ENCODE data around the gene RAET1G.
"Not testable (repeated sequence)": the region's sequence is repeated elsewhere in the genome, so short reads cannot be mapped to it uniquely, and the experiment has no call there.

RAET1G gene

GRCh38 chr6:149953390-149953789 lies 30.5 kb upstream of the RAET1G start:
- not testable (repeated sequence) for DNase-seq

- DNase-seq, result no peak
Observed at GRCh38 chr6:149951626-149952025, 28.7 kb upstream of the RAET1G start.

GRCh38 chr6:149951096-149951495 lies 28.2 kb upstream of the RAET1G start:
- no peak for DNase-seq

- no peak for DNase-seq
Observed at GRCh38 chr6:149950423-149950822, 27.5 kb upstream of the RAET1G start.

GRCh38 chr6:149948616-149949015 lies 25.7 kb upstream of the RAET1G start:
- no peak for DNase-seq

- no peak for DNase-seq
Observed at GRCh38 chr6:149948011-149948410, 25.1 kb upstream of the RAET1G start.

GRCh38 chr6:149947533-149947932 lies 24.6 kb upstream of the RAET1G start:
- not testable (repeated sequence) for DNase-seq

GRCh38 chr6:149946631-149947030 lies 23.7 kb upstream of the RAET1G start:
- DNase-seq, result not testable (repeated sequence)

- DNase-seq, result not testable (repeated sequence)
Observed at GRCh38 chr6:149945276-149945675, 22.4 kb upstream of the RAET1G start.

- not testable (repeated sequence) for DNase-seq
Observed at GRCh38 chr6:149943321-149943720, 20.4 kb upstream of the RAET1G start.

- no peak for DNase-seq
Observed at GRCh38 chr6:149942461-149942829, 19.5 kb upstream of the RAET1G start.

GRCh38 chr6:149941583-149942460 lies 18.9 kb upstream of the RAET1G start, which contains the start of gene ULBP2:
Gene ULBP2 (plus strand): TSS chr6:149942014. CDS start chr6:149942073, 59 bp downstream.
- peak; percentile 68 to 72 for DNase-seq

- no peak for DNase-seq
Observed at GRCh38 chr6:149940672-149940982, 17.7 kb upstream of the RAET1G start.

GRCh38 chr6:149939909-149940671 lies 17.2 kb upstream of the RAET1G start:
- no peak for DNase-seq

- no peak for DNase-seq
Observed at GRCh38 chr6:149939356-149939648, 16.4 kb upstream of the RAET1G start.

GRCh38 chr6:149938571-149939355 lies 15.8 kb upstream of the RAET1G start:
- DNase-seq, result no peak

- not testable (repeated sequence) for DNase-seq
Observed at GRCh38 chr6:149938013-149938570, 15.2 kb upstream of the RAET1G start.

GRCh38 chr6:149936743-149937142 lies 13.8 kb upstream of the RAET1G start:
- DNase-seq, result no peak

- no peak for DNase-seq
Observed at GRCh38 chr6:149935668-149936067, 12.7 kb upstream of the RAET1G start.

GRCh38 chr6:149935246-149935645 lies 12.3 kb upstream of the RAET1G start:
- DNase-seq, result no peak

- DNase-seq, result peak; percentile 65 to 71
Observed at GRCh38 chr6:149934249-149935156, 11.6 kb upstream of the RAET1G start.

GRCh38 chr6:149933461-149933860 lies 10.5 kb upstream of the RAET1G start:
- DNase-seq, result no peak
